Vagina (tissue), 2 donors: ENCODE data around the gene MIAT. TPM values are rescaled to one million over a fixed set of nuclear protein-coding genes. Genes with fewer than 3 reads are reported as not detected.
A peak's percentile ranks its signal among the peaks of the same experiment; 100 is the strongest.

Experiments
- DNase-seq, 2 donors: peaks; one replicate each; pipeline ENCODE4 v3.0.0-alpha.2; 2017; ENCODE audit errors: extremely low spot score in 2 of 2
- H3K27ac ChIP-seq: fragments of 200-600 bp; sonication (generic); one replicate; pipeline ENCODE4 v1.5.1; 2019
- H3K27me3 ChIP-seq: fragments of 200-600 bp; sonication (generic); one replicate; pipeline ENCODE4 v1.5.1; 2019
- H3K36me3 ChIP-seq, 2 donors: fragments of 200-600 bp; sonication (generic); one replicate each; pipeline ENCODE4 v1.5.1; 2017 to 2019
- H3K4me1 ChIP-seq: fragments of 200-600 bp; sonication (generic); one replicate; pipeline ENCODE4 v1.5.1; 2019
- H3K4me3 ChIP-seq, 2 donors: fragments of 200-600 bp; sonication (generic); 1 replicate in 1 of 2; 2 replicates in 1 of 2; pipeline ENCODE4 v1.5.1; 2016 to 2019
- H3K9me3 ChIP-seq: fragments of 200-600 bp; sonication (generic); one replicate; pipeline ENCODE4 v1.5.1; 2019
- CTCF ChIP-seq, 3 experiments: fragments of 450-650 bp in 2 of 3; fragments of 200-600 bp in 1 of 3; sonication (generic) in 1 of 3; IDR thresholded peaks; one replicate each; pipeline ENCODE4 v1.5.1; 2017 to 2019; ENCODE audit warnings: antibody characterized with exemption in 3 of 3, mild to moderate bottlenecking in 2 of 3, moderate library complexity in 2 of 3
- POLR2A ChIP-seq, 2 donors: fragments of 450-650 bp; IDR thresholded peaks; one replicate each; pipeline ENCODE4 v1.6.1; 2017; ENCODE audit warnings: antibody characterized with exemption in 2 of 2, mild to moderate bottlenecking in 2 of 2, moderate library complexity in 2 of 2
- POLR2AphosphoS5 ChIP-seq, 2 donors: sonication (generic); formaldehyde crosslinking; IDR thresholded peaks; one replicate each; pipeline ENCODE4 v1.9.0; 2017; ENCODE audit warnings: antibody characterized with exemption in 2 of 2, mild to moderate bottlenecking in 2 of 2, low read depth in 1 of 2; ENCODE audit not compliant: insufficient read depth in 1 of 2
- intact Hi-C: fragments of 100-400 bp; cut with DNase I; formaldehyde crosslinking; loops from one replicate; pipeline ENCODE4 v1.15.1; 2023
- total RNA-seq: library from RNA; depleted of rRNA; stranded (reverse); fragments of >200 nt; gene quantifications from one replicate; pipeline ENCODE4 v1.2.3, GENCODE V29; 2016

The MIAT gene
- total RNA-seq, 1 donor from 2014 or later: 2.7 TPM

GRCh38 chr22:26619510-26619909, 37.9 kb upstream of the MIAT start:
- H3K4me1 ChIP-seq: no peaks in the 10 kb centered on the region
- intact Hi-C loops: no loop called here

DNA sequence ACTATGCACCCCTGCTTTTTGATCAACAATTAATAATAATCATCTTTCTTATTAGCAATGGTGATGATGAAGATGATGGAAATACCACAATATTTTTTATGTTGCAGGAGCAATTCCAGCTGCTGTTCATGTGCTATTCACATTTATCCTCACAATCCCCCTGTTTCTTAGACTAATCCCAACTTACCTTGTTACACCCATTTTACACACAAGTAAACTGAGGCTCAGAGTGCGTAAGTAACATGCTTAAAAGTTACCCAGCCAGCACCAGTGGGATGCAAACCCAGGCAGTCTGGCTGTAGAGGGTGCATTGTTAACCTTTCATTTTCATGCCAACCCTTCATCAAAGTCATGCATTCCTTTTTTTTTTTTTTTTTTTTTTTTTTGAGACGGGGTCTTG, 37.2 kb upstream of the MIAT start:
- Histone ChIP-seq H3K4me1 (no peaks in the 10 kb centered on the region), H3K36me3 (no peaks in the 10 kb centered on the region), H3K27ac (no peak overlapping the region), H3K4me3 (no peak overlapping the region), H3K9me3 (no peaks in the 10 kb centered on the region), H3K27me3 (no peaks in the 10 kb centered on the region)
- intact Hi-C loops: no loop called here
- TF ChIP-seq CTCF (IDR thresholded peaks at IDR 0.05): no peak
- TF ChIP-seq POLR2AphosphoS5 (IDR thresholded peaks at IDR 0.05; ENCODE audit: insufficient read depth in 1 of 2, low read depth in 1 of 2): no peak
- no peak for TF ChIP-seq POLR2A (IDR thresholded peaks at IDR 0.05)
- DNase-seq: no peak

More at GRCh38 chr22:26619510-26619909, 37.9 kb upstream of the MIAT start:
- no peaks in the 10 kb centered on the region for H3K9me3 ChIP-seq
- H3K27ac ChIP-seq: no peak overlapping the region
- TF ChIP-seq POLR2AphosphoS5 (IDR thresholded peaks at IDR 0.05; ENCODE audit: insufficient read depth in 1 of 2, low read depth in 1 of 2) (peak in 1 of 2 donors; percentile 29), CTCF (IDR thresholded peaks at IDR 0.05) (no peak)
- H3K4me3 ChIP-seq: no peak overlapping the region
- H3K27me3 ChIP-seq: no peaks in the 10 kb centered on the region
- no peak for DNase-seq
- no peaks in the 10 kb centered on the region for H3K36me3 ChIP-seq

DNA sequence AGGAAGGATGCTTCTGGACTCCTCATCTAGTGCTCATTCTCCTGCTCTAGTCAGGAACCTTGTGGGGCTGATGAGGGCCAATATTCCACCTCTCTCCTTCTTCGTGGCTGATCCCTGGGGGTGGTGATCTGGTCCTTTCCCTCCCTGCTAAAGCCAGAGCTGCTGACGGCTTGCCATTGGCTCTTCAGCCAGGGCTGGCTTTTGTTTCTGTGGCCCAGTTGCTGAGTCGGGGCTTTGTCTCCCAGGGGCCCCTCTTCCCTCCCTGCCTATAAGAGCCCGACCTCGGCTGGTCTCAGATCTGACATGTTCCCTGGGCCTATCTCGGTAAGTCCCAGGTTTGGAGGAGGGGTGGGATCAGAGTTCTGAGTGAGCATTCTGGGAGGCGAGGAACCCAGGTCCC, 35.7 kb upstream of the MIAT start, which contains the start of gene CRYBA4:
Gene CRYBA4, plus strand, starts transcription at position 301 of the 400 bp plus-strand sequence. CDS start 634 bp downstream, outside the sequence.
- no peaks in the 10 kb centered on the region for H3K36me3 ChIP-seq
- intact Hi-C loops: no loop called here
- DNase-seq: no peak

GRCh38 chr22:26623984-26624383, 33.4 kb upstream of the MIAT start:
- Histone ChIP-seq H3K4me1 (no peaks in the 10 kb centered on the region), H3K4me3 (no peak overlapping the region), H3K36me3 (no peaks in the 10 kb centered on the region), H3K27me3 (no peaks in the 10 kb centered on the region), H3K9me3 (no peaks in the 10 kb centered on the region), H3K27ac (no peak overlapping the region)
- TF ChIP-seq CTCF (IDR thresholded peaks at IDR 0.05): no peak
- TF ChIP-seq POLR2AphosphoS5 (IDR thresholded peaks at IDR 0.05; ENCODE audit: insufficient read depth in 1 of 2, low read depth in 1 of 2): no peak
- TF ChIP-seq POLR2A (IDR thresholded peaks at IDR 0.05): no peak
- intact Hi-C loops: no loop called here
- no peak for DNase-seq

More for the DNA sequence above, 35.7 kb upstream of the MIAT start, which contains the start of gene CRYBA4:
- H3K4me1 ChIP-seq: no peaks in the 10 kb centered on the region
- H3K9me3 ChIP-seq: no peaks in the 10 kb centered on the region
- H3K27me3 ChIP-seq: no peaks in the 10 kb centered on the region
- TF ChIP-seq POLR2AphosphoS5 (IDR thresholded peaks at IDR 0.05; ENCODE audit: insufficient read depth in 1 of 2, low read depth in 1 of 2): no peak
- TF ChIP-seq CTCF (IDR thresholded peaks at IDR 0.05): no peak
- TF ChIP-seq POLR2A (IDR thresholded peaks at IDR 0.05): no peak
- no peak within 1 kb of the TSS for H3K27ac ChIP-seq
- H3K4me3 ChIP-seq: no peak within 1 kb of the TSS

DNA sequence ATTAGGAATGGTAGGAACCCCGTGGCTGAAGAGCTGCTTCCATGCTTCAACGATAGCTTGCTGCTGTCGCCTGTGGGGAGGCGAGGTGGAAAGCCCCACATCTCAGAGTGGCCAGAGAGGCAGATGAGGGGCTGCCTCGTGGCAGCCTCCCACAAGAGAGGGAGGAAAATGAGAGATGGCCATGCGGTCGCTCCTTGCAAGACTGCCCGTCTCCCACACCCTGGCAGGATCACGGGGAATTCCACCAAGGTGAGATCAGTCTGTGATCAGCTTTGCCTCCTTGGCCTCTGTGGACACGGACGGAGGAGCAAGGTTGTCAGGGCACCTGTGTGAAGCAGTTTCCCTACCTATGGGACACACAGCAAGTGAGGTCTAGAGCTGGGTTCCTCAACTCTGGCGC, 32.6 kb upstream of the MIAT start:
- Histone ChIP-seq H3K27ac (no peak overlapping the region), H3K9me3 (no peaks in the 10 kb centered on the region), H3K27me3 (no peaks in the 10 kb centered on the region), H3K4me3 (no peak overlapping the region), H3K4me1 (no peaks in the 10 kb centered on the region), H3K36me3 (no peaks in the 10 kb centered on the region)
- intact Hi-C loops: no loop called here
- DNase-seq: no peak
- TF ChIP-seq CTCF (IDR thresholded peaks at IDR 0.05) (no peak), POLR2AphosphoS5 (IDR thresholded peaks at IDR 0.05; ENCODE audit: insufficient read depth in 1 of 2, low read depth in 1 of 2) (no peak), POLR2A (IDR thresholded peaks at IDR 0.05) (no peak)
